Transverse colon (tissue), 4 donors: ENCODE results near the gene SDK1. TPM values are rescaled to one million over a fixed set of nuclear protein-coding genes. Genes with fewer than 3 reads are reported as not detected.
A peak's percentile ranks its signal among the peaks of the same experiment; 100 is the strongest.

Experiments
- DNase-seq: peaks from one replicate; pipeline ENCODE4 v3.0.0-alpha.2; 2019
- H3K27ac ChIP-seq, 4 donors: fragments of 200-600 bp; sonication (generic); 2 replicates each; pipeline ENCODE4 v1.5.1; 2016 to 2018; ENCODE audit warnings: inconsistent platforms in 4 of 4
- H3K27me3 ChIP-seq: fragments of 200-600 bp; sonication (generic); 2 replicates; pipeline ENCODE4 v1.5.1; 2017; ENCODE audit warnings: inconsistent platforms
- H3K36me3 ChIP-seq, 4 donors: fragments of 200-600 bp; sonication (generic); 2 replicates each; pipeline ENCODE4 v1.5.1; 2017 to 2019; ENCODE audit warnings: inconsistent platforms in 4 of 4
- H3K4me1 ChIP-seq, 4 donors: fragments of 200-600 bp; sonication (generic); 2 replicates each; pipeline ENCODE4 v1.5.1; 2017 to 2020; ENCODE audit warnings: inconsistent platforms in 4 of 4
- H3K4me3 ChIP-seq, 4 donors: fragments of 200-600 bp; sonication (generic); 1 replicate in 1 of 4; 2 replicates in 3 of 4; pipeline versions ENCODE4 v1.5.1 to v1.6.1; 2017 to 2019; ENCODE audit warnings: inconsistent platforms in 4 of 4
- H3K9me3 ChIP-seq, 2 donors: fragments of 200-600 bp; sonication (generic); 2 replicates each; pipeline ENCODE4 v1.5.1; 2017 to 2019; ENCODE audit warnings: inconsistent platforms in 2 of 2
- CTCF ChIP-seq, 5 experiments: fragments of 200-600 bp in 3 of 5; fragments of 450-650 bp in 2 of 5; sonication (generic) in 3 of 5; IDR thresholded peaks; 1 replicate in 2 of 5; 2 replicates in 3 of 5; pipeline ENCODE4 v1.5.1; 2016 to 2017; ENCODE audit warnings: antibody characterized with exemption in 5 of 5, inconsistent platforms in 3 of 5, mild to moderate bottlenecking in 2 of 5, moderate library complexity in 1 of 5
- EP300 ChIP-seq: sonication (generic); formaldehyde crosslinking; IDR thresholded peaks from one replicate; pipeline ENCODE4 v1.6.1; 2017; ENCODE audit warnings: antibody characterized with exemption, low read depth
- POLR2A ChIP-seq: fragments of 450-650 bp; IDR thresholded peaks from one replicate; pipeline ENCODE4 v1.6.1; 2016; ENCODE audit warnings: antibody characterized with exemption, mild to moderate bottlenecking, moderate library complexity
- POLR2AphosphoS5 ChIP-seq, 3 donors: sonication (generic); formaldehyde crosslinking; IDR thresholded peaks; one replicate each; pipeline ENCODE4 v1.6.1; 2016; ENCODE audit warnings: antibody characterized with exemption in 3 of 3
- WGBS, 2 donors: methylation state at CpG; one replicate each; pipeline ENCODE4 v1.1.5; 2018; ENCODE audit warnings: low coverage in 1 of 2; 5-methylcytosine and 5-hydroxymethylcytosine counted together
- in situ Hi-C, 4 donors: fragments of 200-750 bp; cut with MboI; loops; one replicate each; pipeline versions ENCODE4 v1.15.0 to v1.15.1; 2017; ENCODE audit warnings: low sequenced_read_pairs in 3 of 4, low pct_ligation_motif_present in 1 of 4, low pct_unique_long_range_greater_than_20kb in 1 of 4
- intact Hi-C: fragments of 100-400 bp; cut with DNase I; formaldehyde crosslinking; loops from one replicate; pipeline ENCODE4 v1.15.1; 2023; ENCODE audit warnings: low total_unique reads
- total RNA-seq, 4 donors: library from RNA; depleted of rRNA; stranded (reverse); fragments of >200 nt; gene quantifications; one replicate each; pipeline ENCODE4 v1.1.0, GENCODE V29; 2016

The SDK1 gene
- total RNA-seq, 4 donors from 2014 or later = 4.0 to 8.6 (median 5.4) TPM

- intact Hi-C loops (no loop called here), in situ Hi-C loops (no loop called here)
- 70 to 73% methylated on average over 5 to 9 of the region's 9 CpGs for WGBS, 2 donors
- TF ChIP-seq POLR2AphosphoS5 (IDR thresholded peaks at IDR 0.05) (no peak), POLR2A (no peak), EP300 (no peak), CTCF (IDR thresholded peaks at IDR 0.05) (no peak)
- H3K4me3 ChIP-seq = no peak overlapping the region
- no peaks in the 10 kb centered on the region for H3K9me3 ChIP-seq
- no peak overlapping the region for H3K27ac ChIP-seq
- H3K36me3 ChIP-seq = no peaks in the 10 kb centered on the region
- H3K4me1 ChIP-seq = peaks cover 0 to 7% (median 0%) of the 10 kb centered on the region in 4 donors
- no peaks in the 10 kb centered on the region for H3K27me3 ChIP-seq
- no peak for DNase-seq
These were observed 559.9 kb downstream of the SDK1 start for GRCh38 chr7:3860932-3861331.

- intact Hi-C loops = no loop called here
- no peaks in the 10 kb centered on the region for H3K27me3 ChIP-seq
- in situ Hi-C loops = no loop called here
- DNase-seq = no peak
- no peaks in the 10 kb centered on the region for H3K9me3 ChIP-seq
- no peak overlapping the region for H3K4me3 ChIP-seq
- no peak for TF ChIP-seq POLR2AphosphoS5 (IDR thresholded peaks at IDR 0.05)
- TF ChIP-seq EP300 = no peak
- no peak for TF ChIP-seq POLR2A
- no peak for TF ChIP-seq CTCF (IDR thresholded peaks at IDR 0.05)
- H3K36me3 ChIP-seq = no peaks in the 10 kb centered on the region
- H3K4me1 ChIP-seq = peaks cover 0 to 7% (median 0%) of the 10 kb centered on the region in 4 donors
- 0% methylated on average over 1 of the region's 1 CpG; no CpG with 5 or more reads in 1 of the 2 donors for WGBS, 2 donors
- H3K27ac ChIP-seq = peak overlapping the region in 3 of 4 donors; percentile 5 to 40 (median 7)
These were observed 560.3 kb downstream of the SDK1 start for GRCh38 chr7:3861386-3861785.

GRCh38 chr7:3861941-3862340, 560.9 kb downstream of the SDK1 start:
- Histone ChIP-seq H3K27ac (peak overlapping the region in 3 of 4 donors; percentile 7 to 40 (median 26)), H3K4me1 (peaks cover 0 to 7% (median 0%) of the 10 kb centered on the region in 4 donors), H3K9me3 (no peaks in the 10 kb centered on the region), H3K4me3 (no peak overlapping the region), H3K36me3 (no peaks in the 10 kb centered on the region), H3K27me3 (no peaks in the 10 kb centered on the region)
- 0 to 22% methylated on average over 1 to 5 of the region's 5 CpGs for WGBS, 2 donors
- TF ChIP-seq POLR2AphosphoS5 (IDR thresholded peaks at IDR 0.05) (peak; percentile 38 to 56 (median 53)), CTCF (IDR thresholded peaks at IDR 0.05) (no peak)
- DNase-seq = no peak
- intact Hi-C loops (no loop called here), in situ Hi-C loops (no loop called here)

GRCh38 chr7:3862774-3863173, 561.7 kb downstream of the SDK1 start:
- intact Hi-C loops = no loop called here
- Histone ChIP-seq H3K36me3 (no peaks in the 10 kb centered on the region), H3K4me1 (peaks cover 0 to 7% (median 0%) of the 10 kb centered on the region in 4 donors), H3K9me3 (no peaks in the 10 kb centered on the region), H3K4me3 (no peak overlapping the region), H3K27ac (no peak overlapping the region), H3K27me3 (no peaks in the 10 kb centered on the region)
- 90% methylated on average over 4 of the region's 4 CpGs; no CpG with 5 or more reads in 1 of the 2 donors for WGBS, 2 donors
- TF ChIP-seq EP300 (no peak), POLR2AphosphoS5 (IDR thresholded peaks at IDR 0.05) (no peak), CTCF (IDR thresholded peaks at IDR 0.05) (no peak), POLR2A (no peak)
- DNase-seq = no peak
- in situ Hi-C loops = no loop called here
